Kidney (tissue), 14 donors: ENCODE results near the gene PRKAR1B. TPM values are rescaled to one million over a fixed set of nuclear protein-coding genes. Genes with fewer than 3 reads are reported as not detected.

ENCODE experiments used
- DNase-seq, 5 donors: peaks; one replicate each; pipeline ENCODE4 v3.0.0-alpha.2; 2013 to 2020
- FAIRE-seq: peaks from 2 replicates; lab custom pipeline; 2012; peaks lifted over from hg19 to GRCh38; lab: Jason Lieb, UNC
- H3K27ac ChIP-seq, 2 donors: one replicate each; pipeline ENCODE4 v1.7.0; 2013; ENCODE audit warnings: low read depth in 2 of 2, low read length in 2 of 2, inconsistent platforms in 1 of 2
- H3K27me3 ChIP-seq: one replicate; pipeline ENCODE4 v1.7.1; 2013; ENCODE audit warnings: low read length, inconsistent platforms; ENCODE audit not compliant: control insufficient read depth, insufficient read depth
- H3K36me3 ChIP-seq, 3 donors: one replicate each; pipeline versions ENCODE4 v1.7.0 to v1.7.1; 2013; ENCODE audit warnings: low read length in 3 of 3, control low read depth in 1 of 3, inconsistent platforms in 1 of 3; ENCODE audit not compliant: insufficient read depth in 3 of 3, control insufficient read depth in 2 of 3
- H3K4me1 ChIP-seq, 3 donors: one replicate each; pipeline versions ENCODE4 v1.7.0 to v1.7.1; 2013; ENCODE audit warnings: low read length in 3 of 3, inconsistent platforms in 1 of 3, low read depth in 1 of 3; ENCODE audit not compliant: control insufficient read depth in 2 of 3, insufficient read depth in 2 of 3
- H3K4me3 ChIP-seq, 3 donors: one replicate each; pipeline versions ENCODE4 v1.7.0 to v1.8.1; 2013; ENCODE audit warnings: low read length in 3 of 3, control low read depth in 1 of 3, inconsistent platforms in 1 of 3
- H3K9ac ChIP-seq, 3 donors: one replicate each; pipeline versions ENCODE4 v1.7.0 to v1.7.1; 2013; ENCODE audit warnings: low read length in 3 of 3, control low read depth in 1 of 3, inconsistent platforms in 1 of 3
- H3K9me3 ChIP-seq, 3 donors: one replicate each; pipeline versions ENCODE4 v1.7.0 to v1.7.1; 2013; ENCODE audit warnings: low read length in 3 of 3, control low read depth in 1 of 3, inconsistent platforms in 1 of 3; ENCODE audit not compliant: control insufficient read depth in 2 of 3, insufficient read depth in 1 of 3
- CTCF ChIP-seq: IDR thresholded peaks from 3 replicates; pipeline ENCODE4 v1.5.1; 2012; ENCODE audit warnings: mild to moderate bottlenecking, moderate library complexity, borderline replicate concordance; ENCODE audit not compliant: insufficient read depth; ENCODE audit errors: extremely low read depth
- intact Hi-C: fragments of 100-400 bp; cut with DNase I; formaldehyde crosslinking; loops from one replicate; pipeline ENCODE4 v1.11.1; 2022
- polyA plus RNA-seq: library from polyadenylated mRNA; stranded (reverse); fragments of 350-450 nt; fragmentation: Illumina TruSeq; extraction: RNeasy Lipid Tissue Mini Kit (QIAGEN cat#74804); gene quantifications from one replicate; pipeline ENCODE4 v1.2.3, GENCODE V29; 2014; ENCODE audit warnings: low read depth, low replicate concordance; ENCODE audit not compliant: insufficient read depth
- total RNA-seq: library from RNA; stranded (reverse); fragmentation: NEBNext Ultra II Directional; extraction: Animal tissue kit (Norgen Biotek cat#: 25700); gene quantifications from one replicate; pipeline ENCODE4 v1.2.1, GENCODE V29; 2021
- donor health status: control.
- donor health status: control.
- donor health status: control.
- donor health status: control.
- donor health status: control.
- donor health status: DM: yes; HTN: yes; CAD: no.
- donor health status: Normal renal cell carcinoma (clear cell type).

PRKAR1B gene
- total and polyA plus RNA-seq, 2 donors from 2014 or later: 15.9 to 21.4 TPM

- Histone ChIP-seq H3K27me3 (no peaks in the 10 kb centered on the region), H3K9me3 (no peaks in the 10 kb centered on the region), H3K9ac (no peak overlapping the region), H3K4me1 (no peaks in the 10 kb centered on the region), H3K4me3 (no peak overlapping the region), H3K36me3 (no peaks in the 10 kb centered on the region), H3K27ac (no peak overlapping the region)
- TF ChIP-seq CTCF: no peak
- intact Hi-C loops: no loop called here
- FAIRE-seq (no peak), DNase-seq (no peak)
These were observed 82.4 kb downstream of the PRKAR1B start for GRCh38 chr7:644381-645305.

- intact Hi-C loops: no loop called here
- Histone ChIP-seq H3K4me1 (no peaks in the 10 kb centered on the region), H3K9ac (no peak overlapping the region), H3K9me3 (no peaks in the 10 kb centered on the region), H3K36me3 (no peaks in the 10 kb centered on the region), H3K27ac (no peak overlapping the region), H3K4me3 (no peak overlapping the region), H3K27me3 (no peaks in the 10 kb centered on the region)
- TF ChIP-seq CTCF: no peak
- FAIRE-seq (no peak), DNase-seq (peak in 1 of 5 donors; percentile 32)
These were observed 85.1 kb downstream of the PRKAR1B start for GRCh38 chr7:641966-642365.

GRCh38 chr7:641269-641671 is 85.8 kb downstream of the PRKAR1B start:
- intact Hi-C loops: no loop called here
- Histone ChIP-seq H3K36me3 (no peaks in the 10 kb centered on the region), H3K9me3 (no peaks in the 10 kb centered on the region), H3K27ac (no peak overlapping the region), H3K27me3 (no peaks in the 10 kb centered on the region), H3K9ac (no peak overlapping the region), H3K4me1 (no peaks in the 10 kb centered on the region), H3K4me3 (no peak overlapping the region)
- no peak for FAIRE-seq
- DNase-seq: peak in 1 of 5 donors; percentile 8
- no peak for TF ChIP-seq CTCF
